Adrenal gland (tissue), 5 donors: Measurements from ENCODE around the gene NDC1.

Source experiments
- CTCF ChIP-seq, 6 experiments: fragments of 450-650 bp in 4 of 6; fragments of 200-600 bp in 2 of 6; sonication (generic) in 1 of 6; IDR thresholded peaks; 1 replicate in 5 of 6; 2 replicates in 1 of 6; pipeline versions ENCODE4 v1.5.1 to v1.8.0; 2016 to 2021; ENCODE audit warnings: antibody characterized with exemption in 6 of 6, mild to moderate bottlenecking in 2 of 6, moderate library complexity in 1 of 6
- POLR2A ChIP-seq, 2 donors: fragments of 450-650 bp; IDR thresholded peaks; one replicate each; pipeline ENCODE4 v1.6.1; 2017; ENCODE audit warnings: antibody characterized with exemption in 2 of 2, mild to moderate bottlenecking in 2 of 2, moderate library complexity in 1 of 2
- donor health status: DM: no; HTN: no; CAD: no.

GRCh38 chr1:53787655-53788054, 50.4 kb downstream of the NDC1 start:
- TF ChIP-seq POLR2A (IDR thresholded peaks at IDR 0.05) (no peak), CTCF (IDR thresholded peaks at IDR 0.05) (no peak)
